GM18507 (cell line): ENCODE data around the gene SPIN2A.
"Not testable (repeated sequence)": the region's sequence is repeated elsewhere in the genome, so short reads cannot be mapped to it uniquely, and the experiment has no call there.

Source experiments
- DNase-seq: peaks from one replicate; pipeline ENCODE4 v3.0.0; 2011; ENCODE audit warnings: low read depth; ENCODE audit not compliant: insufficient read length; ENCODE audit errors: extremely low spot score
- FAIRE-seq: peaks from 2 replicates; lab custom pipeline; 2011; peaks lifted over from hg19 to GRCh38; lab: Jason Lieb, UNC

Gene SPIN2A

DNA sequence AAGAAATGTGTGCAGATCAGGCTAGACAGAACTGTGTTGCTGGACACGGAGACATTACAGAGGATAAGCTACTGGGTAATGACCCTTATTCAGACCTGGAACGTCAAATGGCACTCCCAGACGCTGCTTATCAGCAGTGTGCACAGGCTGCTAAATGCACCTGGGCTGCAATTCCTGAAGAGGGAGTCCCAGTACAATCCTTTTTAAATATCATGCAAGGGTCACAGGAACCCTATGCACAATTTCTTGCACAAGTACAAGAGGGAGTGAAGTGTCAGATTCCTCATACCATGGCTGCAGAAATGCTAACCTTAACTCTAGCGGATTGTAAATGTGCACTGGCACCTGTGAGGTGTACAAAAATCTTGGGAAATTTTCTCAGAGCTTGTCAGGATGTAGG lies 32.8 kb downstream of the SPIN2A start:
- no peak for FAIRE-seq
- no peak for DNase-seq

DNA sequence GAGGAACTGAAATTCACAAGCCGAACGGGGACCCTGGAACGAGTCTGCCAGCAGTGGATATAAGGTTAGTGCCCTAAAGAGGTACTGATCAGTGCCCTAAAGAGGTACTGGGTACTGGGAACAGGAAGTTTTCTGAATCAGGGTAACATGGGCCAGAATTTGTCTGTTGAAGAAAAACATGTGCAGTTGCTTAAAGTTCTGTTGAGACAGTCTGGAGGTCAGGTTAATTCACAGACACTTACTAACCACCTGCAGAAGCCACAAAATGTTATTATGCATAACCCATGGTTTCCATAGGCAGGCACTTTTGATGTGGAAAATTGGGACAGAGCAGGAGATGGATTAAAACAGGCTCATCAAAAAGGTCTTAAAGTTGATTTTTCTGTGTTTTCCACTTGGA lies 33.7 kb downstream of the SPIN2A start:
- FAIRE-seq (no peak), DNase-seq (no peak)

DNA sequence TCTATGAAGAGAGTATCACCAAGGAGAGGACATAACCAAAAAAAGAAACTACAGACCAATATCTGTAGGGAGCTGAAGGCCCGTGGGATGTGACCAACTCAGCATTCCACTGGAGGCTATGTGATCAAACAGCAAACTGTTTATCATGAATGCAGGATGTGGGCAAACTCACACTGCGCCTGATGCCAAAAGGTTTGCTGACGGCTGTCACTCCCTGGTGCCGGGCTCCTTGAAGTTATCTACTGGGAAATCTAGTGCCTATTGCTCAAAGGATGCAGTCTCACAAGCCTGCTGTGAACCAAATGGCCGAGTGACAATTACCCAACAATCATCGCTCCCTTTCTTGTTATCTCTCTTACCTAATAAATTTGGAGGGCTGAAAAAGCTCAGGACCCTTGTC lies 34.3 kb downstream of the SPIN2A start:
- DNase-seq, FAIRE-seq: not testable (repeated sequence)
